Measurements from ENCODE around the gene SSTR4.

SSTR4 gene

DNA sequence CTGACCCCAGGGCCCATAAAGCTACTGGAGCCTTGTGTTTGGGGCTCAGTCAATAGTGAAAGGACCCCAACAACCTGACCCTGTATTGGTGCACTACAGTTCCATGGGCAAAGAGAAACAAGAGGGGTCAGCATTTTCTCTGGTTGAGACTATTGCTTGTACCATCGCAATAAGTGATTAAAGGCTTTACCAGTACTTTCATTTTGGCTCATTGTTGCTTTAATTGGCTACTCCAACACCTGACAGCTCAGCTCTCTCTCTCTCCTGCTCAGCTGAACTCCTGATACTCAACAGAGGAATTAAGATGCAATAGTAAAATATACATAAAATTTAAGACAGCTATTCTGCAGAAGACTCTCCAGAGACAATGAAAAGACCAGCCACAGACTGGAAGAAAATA lies 33.2 kb downstream of the SSTR4 start:
- no peak for DNase-seq

DNA sequence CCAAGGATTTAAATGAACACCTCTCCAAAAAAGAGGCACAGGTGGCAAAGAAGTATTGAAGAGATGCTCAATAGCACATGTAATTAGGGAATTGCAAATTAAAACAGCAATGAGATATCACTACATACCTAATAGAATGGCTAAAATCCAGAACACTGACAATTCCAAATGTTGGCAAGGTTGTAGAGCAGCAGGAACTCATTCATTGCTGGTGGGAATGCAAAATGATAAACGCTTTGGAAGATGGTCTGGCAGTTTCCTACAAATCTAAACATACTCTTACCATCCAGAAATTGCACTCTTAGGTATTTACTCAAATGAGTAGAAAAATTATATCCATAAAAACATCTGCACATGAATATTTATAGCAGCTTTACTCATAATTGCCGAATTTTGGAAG lies 34.0 kb downstream of the SSTR4 start:
- DNase-seq: no peak

DNA sequence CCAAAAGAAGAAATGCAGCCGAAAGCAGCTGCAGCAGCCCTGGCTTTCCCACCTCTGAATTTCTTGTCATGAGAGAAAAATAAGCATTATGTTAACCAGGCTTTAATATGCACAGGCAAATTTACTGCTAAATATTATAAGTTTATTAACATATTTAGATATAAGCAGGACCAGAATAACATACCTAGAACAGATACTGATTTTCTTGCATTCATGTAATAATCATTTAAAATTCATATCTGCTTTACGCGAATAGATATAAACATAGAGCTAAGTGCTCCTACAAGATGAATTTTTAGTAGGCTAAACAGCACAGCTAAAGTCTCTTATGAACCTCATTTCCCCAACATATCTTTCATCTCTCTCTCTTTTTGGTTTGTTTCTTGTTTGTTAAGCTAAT lies 36.3 kb downstream of the SSTR4 start:
- no peak for DNase-seq

DNA sequence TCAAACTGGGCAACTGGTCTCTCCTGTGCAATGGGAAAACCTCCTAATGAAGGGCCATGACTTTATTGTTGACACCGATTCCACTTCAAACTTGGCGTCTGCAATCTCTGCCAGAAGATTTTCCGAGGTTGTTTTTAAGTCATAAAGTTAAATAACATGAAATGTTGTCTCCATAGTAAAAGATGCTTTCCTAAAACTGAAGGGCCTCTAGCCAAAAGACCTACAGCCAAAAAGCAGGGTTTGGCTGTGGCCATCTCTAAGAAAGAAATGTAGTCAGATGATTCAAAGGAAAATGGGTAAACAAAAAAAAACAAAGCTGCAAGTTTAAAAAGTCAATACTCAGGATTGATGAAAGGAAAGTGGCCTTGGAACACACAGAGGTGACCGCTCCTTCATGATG lies 36.9 kb downstream of the SSTR4 start:
- no peak for DNase-seq

DNA sequence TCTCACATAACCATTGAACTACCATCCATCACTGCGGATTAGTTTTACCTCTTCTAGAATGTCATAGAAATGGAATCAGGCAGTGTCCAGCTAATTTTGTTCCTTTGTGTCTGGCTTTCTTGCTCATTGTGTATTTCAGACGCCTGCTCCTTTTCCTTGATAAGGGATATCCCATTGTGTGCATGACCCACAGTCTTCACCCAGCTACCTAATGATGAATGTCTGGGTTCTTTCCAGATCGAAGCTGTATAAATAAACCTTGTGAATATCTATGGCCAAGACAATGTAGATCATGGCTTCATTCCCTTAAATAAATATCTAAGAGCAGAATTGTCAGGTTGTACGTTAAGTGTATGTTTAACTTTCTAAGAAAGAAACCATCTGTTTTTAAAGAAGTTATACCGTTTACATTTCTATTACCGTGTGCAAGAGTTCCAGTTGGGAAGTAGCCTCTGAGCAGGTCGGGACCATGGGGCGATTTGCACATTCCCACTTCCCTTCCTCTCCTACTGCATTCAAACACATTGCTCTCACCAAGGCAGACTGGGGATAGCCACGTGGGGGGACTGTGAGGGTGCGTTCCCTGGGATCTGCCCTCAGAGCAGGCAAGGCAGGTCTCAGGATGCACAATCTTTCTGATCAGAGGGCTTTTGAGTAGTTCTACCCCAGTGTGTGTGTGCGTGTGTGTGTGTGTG lies 37.9 kb downstream of the SSTR4 start:
- DNase-seq: no peak

DNA sequence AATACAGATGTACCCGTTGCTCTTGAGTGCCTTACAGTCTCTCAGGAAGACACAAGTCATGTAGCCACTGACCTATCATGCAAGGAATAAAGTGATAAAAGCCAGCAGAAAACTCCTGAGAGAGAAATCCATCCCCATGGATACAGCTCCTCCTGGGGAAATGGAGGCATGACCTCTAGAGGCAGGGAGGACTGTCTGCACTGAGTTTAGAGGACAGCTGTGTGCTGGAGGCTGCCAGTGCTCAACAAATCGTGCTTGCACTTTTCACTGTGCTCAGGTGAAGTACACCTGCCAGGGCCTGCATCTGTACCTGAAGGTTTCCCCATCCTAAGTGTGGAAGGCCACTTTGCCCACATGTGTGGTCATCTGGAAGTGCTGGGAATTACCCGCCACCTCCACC lies 38.9 kb downstream of the SSTR4 start:
- no peak for DNase-seq

DNA sequence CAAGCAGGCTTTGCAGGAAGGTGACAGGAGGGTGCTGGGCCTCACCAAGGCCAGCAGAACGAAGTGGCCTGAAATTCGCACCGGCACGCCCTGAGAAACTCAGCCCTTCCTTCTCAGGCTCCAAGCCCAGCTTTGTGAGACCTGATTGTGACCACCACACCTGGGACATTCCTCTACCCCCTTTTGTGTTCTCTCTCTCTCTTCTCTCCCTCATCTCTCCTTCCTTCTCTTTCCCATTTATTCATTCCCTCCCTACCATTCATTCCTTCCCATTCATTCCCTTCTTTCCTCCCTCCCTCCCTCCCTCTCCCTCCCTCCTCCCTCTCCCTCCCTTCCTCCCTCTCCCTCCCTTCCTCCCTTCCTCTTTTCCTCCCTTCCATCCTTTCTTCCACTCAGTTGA lies 42.2 kb downstream of the SSTR4 start:
- no peak for DNase-seq

DNA sequence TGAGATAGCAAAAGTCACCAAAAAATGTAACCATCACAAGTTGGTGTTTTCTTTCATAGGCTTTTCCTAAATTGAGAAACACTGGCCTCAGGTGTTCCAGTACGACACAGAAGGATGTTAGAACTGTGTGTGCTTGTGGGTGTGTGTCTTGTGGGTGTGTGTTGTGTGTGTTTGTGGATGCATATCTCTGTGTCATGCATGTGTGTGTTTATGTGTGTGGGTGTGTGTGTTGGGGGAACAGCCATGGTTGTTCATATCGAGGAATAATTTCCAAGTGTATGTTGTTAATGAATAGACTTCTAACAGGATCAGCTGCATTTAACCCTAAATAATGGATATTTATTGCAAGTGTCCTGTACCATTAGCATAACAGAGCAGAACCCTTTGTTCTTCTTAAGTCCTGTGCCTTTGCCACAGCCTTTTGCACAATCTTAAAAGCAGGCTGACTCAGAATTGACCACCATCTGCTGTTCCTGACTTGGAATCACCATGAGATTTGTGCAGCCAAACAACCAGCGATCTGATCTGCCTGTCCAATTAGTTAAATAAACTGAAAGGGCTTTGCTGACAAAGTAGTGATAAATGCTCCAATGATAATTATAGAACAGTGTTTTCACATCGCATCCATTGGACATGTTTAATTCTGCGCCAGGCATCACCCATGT lies 43.4 kb downstream of the SSTR4 start:
- no peak for DNase-seq

DNA sequence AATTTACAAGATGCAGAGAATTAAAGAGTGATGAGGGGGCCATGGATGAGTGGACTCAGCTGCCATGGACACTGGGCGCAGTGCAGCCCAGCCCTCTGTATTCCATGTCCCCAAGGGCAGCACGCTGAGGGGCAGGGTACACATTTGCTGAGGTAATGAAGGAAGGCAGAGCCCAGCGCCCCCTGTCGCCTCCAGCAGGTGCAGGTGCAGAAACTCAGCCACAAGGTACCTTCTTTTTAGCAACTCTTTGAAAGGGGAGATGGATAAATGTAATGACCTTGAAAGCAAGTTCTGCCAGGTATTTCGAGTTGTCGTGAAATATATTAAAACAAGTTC lies 43.9 kb downstream of the SSTR4 start:
- DNase-seq: no peak

DNA sequence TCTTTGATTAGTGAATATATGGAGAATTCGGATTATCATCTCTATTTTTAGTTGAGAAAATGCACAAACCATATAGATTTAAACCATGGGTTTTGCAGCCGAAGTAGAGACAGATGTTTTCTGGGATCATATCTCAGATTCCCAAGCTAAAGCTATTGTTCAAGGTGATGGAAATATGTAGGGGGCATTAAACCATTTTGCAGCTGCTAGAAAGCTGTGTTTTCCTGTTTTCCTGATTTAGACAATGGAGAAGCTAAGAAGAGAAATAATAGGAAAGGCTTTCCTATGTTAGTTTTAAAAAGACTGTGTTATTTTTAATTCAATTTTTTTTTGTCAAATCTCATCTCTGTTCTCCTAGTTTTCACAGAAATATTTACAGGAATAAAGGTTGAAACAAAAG lies 44.8 kb downstream of the SSTR4 start:
- no peak for DNase-seq

DNA sequence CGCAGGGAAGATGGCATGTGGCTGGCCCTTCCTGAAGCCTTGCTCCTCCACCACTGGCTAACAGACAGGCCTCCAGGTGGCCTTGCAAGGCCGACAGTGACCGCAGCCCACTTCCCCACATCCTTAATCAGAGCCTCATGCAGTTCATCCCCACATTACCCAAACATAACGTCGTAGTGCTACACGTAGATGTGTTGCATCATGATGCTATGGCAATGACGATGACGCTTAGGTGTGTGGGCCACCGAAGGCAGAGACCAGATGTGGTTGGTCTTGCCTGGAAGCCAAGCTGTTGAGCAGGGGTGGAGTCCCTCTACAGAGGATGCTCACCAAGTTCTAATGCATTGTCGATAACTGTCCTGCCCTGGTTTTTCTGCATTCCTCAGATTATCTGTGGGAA lies 45.4 kb downstream of the SSTR4 start:
- DNase-seq: no peak

DNA sequence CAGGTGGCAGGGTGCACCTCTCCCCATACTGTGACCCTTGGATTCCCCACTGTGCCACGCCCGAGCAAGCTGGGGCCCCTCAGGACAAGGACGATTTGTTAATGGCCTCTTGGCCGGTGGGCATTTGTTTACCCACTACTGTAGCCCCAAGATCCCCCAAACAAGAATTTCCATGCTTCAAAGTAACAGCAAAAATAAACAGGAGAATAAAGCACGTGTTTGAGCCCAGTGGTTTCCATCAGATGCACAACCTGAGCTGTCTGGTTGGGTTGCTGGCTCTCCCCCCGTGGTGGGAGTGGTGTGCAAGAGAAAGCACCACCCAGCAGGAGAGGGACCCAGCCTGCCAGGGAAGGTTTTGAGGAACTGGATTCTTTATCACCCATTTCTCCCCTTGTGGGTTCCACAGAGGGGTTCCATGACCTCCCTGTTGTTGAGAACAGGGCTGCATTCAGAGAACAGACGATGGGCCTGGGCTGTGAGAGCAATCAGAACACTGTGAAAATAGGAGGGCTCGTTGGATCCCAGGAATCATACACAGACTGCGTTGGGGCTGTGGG lies 46.2 kb downstream of the SSTR4 start:
- DNase-seq: no peak

DNA sequence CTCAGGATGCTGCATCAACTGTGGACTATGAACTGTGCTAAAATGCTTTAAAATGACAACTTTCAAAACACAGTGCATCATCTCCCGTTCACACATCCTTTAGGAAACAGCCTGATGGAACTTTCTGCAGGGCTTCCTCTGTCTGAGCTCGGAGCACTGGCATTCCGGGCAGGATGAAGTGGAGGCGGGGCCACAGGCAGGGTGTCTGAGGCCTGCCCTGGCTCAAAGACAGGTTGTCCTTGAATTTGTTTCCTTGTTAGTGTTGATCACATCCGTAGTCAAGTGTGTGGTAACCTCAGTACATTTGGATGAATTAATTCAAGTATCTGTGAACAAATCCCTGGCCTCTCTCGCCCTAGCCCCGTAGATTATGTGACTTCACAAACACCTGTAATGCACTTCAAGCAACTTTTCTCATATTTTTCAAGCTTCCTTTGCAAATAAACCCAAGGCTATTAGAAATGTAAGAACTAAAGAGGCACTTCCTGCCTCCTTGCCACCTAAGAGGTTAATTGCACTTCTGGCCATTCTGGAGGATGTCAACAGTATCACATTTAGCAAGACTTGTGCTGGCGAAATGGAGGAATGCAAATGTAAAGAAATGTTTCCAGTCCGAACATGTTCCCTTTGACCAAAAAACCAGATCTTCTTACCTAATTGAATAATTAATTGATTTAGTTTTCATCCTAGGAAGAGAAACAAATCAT lies 47.9 kb downstream of the SSTR4 start:
- no peak for DNase-seq

DNA sequence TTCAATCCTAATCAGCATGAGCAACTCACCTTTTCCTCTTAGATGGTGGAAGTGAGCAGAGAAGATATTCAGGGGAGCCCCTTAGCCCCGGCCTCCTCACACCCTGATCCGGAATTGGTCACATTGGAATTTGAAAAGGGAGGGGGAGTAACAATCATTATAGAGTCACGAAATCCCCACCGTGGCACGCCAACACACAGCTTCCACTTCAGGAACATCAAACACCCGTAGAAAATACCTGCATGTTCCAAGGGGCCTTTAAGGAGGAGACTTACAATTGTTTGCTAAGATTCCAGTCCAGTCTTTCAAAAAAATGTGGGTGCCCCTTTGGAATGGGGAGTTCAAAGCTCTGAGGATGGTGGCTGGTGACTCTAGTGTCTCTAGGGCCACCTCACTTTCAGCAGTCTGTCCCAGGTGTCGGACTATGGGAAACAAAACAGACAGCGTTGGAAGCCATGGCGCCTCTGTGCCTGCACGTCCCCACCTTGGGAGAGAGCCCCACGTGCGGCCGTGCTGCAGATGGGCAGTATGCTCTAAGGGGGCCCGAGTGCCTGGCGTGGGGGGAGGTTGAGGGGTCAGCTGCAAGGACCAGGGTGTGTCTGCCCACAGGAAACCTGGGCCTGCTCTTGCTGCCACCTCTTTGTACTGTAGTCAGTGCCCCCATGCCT lies 48.6 kb downstream of the SSTR4 start:
- DNase-seq: no peak

DNA sequence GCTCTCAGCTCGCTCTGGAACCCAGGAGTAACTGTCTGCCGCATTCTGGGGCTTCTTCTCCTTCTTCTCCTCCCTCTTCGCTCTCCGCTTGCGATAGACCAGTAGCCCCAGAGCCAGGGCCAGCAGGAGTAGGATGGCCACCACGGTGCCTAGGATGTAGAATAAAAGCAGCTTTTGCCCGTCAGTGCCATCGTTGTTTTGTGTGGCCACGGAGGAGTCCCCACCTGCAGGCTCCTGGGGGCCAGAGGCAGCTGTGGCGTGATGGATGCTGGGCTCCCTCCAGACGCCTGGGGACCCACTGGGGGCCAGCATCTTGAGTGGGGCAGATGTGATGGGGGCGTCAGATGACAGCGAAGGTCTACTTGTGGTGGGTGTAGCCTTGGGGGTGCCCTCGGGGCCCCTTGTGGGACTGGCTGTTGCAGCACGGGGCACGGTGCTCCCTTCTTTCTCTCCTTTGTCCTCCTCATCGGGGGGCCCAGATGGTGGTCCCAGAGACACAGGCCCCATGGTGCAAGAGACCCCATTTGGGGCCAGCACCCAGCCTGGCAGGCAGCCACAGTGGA lies 49.3 kb downstream of the SSTR4 start:
- DNase-seq: no peak

DNA sequence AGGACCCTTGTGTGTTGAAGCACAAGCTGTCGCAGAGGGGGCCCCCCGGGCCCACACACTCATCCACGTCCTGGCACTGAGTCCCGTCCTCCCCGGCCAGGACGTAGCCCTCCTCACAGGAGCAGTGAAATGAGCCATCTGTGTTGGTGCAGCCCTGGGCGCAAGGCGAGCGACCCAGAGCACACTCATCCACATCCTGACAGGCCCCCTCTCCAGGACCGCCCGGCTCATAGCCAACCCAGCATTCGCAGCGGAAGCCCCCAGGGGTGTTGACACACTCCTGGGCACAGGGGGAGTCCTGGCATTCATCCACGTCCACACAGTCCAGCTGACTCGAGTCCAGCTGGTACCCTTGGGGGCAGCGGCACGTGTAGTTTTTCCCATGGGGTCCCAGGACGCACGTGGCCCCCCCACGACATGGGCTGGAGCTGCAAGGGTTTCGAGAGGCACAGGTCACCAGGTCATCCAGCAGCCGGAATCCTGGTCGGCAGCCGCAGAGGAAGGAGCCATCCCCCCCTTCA lies 49.8 kb downstream of the SSTR4 start:
- no peak for DNase-seq

DNA sequence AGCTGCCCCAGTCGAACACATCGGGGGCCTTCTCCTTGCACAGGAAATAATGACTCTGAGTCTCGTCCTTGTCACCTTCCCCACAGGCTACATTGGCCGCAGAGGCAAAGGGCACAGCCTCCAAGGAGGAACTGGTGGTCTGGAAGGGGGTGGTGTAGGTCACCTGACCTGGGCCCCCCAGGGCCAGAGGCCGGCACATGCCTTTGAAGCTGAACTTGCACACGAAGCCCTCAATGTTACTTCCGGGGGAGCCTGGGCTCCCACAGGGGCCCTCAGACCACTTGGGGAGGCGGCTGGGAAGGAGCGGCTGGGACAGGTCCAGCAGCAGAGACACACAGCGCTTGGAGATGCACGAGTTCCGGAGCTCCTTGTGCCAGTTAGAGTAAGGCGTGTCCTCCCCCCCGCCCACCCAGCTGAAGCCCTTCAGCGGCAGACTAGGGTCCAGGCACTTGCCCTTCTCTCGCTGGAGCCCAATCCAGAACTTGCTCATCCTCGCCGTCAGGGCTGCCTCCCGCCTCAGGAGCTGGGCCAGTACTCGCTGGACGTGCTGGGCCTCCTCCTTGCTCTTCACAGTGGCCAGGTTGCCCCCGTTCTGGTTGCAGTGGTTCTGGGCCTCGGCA lies 50.4 kb downstream of the SSTR4 start:
- no peak for DNase-seq

DNA sequence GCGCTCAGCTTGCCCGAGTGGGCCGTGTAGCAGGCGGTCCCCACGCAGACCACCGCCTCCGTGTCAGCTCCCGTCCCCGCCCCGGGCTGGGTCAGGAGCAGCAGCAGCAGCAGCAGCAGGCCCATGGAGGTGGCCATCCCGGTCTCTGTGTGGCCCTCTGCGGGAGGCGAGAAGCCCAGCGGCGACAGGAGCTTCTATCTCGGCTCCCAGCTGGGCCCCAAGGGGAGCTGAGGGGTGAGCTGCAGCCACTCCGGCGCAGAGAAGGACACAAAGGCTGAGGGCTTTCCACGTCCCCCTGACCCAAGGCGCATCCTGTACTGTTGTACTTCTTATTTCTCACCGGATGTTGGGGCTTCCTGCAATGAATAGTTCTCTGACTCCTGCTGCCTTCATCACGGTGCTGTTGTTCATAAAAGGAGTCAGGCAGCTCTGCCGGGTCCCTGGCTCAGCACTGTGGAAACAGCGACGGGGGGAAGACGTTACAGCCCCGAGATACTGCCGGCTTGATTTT lies 51.0 kb downstream of the SSTR4 start, which contains the start of gene CD93:
TSS of gene CD93 (minus strand) at position 269 of the 511 bp plus-strand sequence. CDS start at position 137, 132 bp downstream.
- peak; percentile 70 for DNase-seq

DNA sequence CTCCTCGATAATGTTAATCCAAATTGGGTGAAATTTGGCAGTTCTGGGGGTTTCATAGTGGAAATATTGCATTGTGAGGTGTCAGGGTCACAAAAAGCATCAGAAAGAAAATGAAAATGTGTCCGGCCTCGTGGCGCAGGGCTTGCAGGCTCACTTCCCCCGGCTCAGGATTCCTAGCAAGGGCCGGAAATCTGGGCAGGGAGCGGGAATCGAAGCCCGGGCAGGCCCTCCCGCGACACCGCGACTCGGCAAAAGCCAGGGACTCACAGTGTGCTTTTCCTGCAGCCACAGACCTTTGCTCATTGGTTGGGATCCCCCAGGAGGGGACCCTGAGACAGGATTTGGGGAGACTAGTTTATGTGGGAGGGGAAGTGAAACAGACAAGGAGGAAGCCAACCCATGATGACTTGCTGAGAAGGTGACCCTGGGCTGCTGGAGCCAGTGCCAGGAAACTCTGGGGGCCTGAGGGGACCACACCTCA lies 51.9 kb downstream of the SSTR4 start:
- no peak for DNase-seq

DNA sequence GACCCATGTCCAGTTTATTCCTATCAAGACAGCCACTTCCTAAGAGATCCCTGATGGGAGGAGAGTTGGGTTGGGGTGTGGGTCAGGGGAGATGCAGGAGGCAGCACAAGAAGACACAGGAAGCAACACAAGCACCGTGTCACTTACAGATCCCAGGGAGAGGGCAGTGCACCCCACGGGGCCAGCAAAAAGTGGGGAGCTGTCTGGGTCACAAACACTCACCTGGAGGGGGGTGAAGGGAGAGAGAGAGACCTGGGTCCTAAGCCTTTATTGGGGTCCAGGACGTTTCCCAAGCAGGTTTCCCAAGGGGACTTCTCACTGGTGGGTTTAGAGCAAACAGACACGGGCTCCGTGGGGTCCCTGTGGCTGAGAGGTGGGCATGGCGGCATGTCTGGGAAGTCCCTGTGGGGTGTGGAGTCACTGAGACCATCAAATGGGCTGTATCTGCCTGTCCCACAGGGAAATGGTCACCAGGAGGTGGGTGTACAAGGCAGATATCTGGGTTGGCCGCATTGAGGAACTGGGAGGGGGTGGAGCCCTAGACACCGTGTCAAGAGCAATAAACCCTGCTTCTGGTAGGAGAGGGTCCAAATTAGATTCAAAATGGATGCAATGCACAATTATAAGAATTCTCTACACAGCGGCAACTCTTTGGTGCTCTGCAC lies 52.6 kb downstream of the SSTR4 start:
- DNase-seq: no peak
